ENCODE measurements around the gene LDLRAD4.
"Not testable (repeated sequence)": the region's sequence is repeated elsewhere in the genome, so short reads cannot be mapped to it uniquely, and the experiment has no call there.

LDLRAD4 gene

DNA sequence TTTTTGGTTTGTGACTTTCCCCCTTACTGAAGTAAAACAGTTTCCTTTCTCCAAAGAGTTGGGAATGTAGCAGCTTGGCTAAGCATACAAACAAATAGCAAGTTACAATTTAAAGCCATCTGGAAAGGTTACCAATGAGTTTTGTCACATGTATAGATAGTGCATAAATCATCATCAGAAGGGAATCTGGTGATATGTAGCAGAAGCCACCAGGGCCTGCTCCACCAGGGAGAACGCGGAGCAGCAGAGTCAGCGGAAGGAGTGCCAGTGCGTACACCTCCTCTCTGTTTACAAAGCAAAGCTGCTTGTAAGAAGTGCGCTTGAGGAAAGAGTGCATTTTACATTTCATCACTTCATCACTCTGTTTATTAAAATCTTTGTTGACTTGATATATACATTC lies 267.7 kb downstream of the LDLRAD4 start:
- no peak for DNase-seq (ENCODE audit: low spot score)

DNA sequence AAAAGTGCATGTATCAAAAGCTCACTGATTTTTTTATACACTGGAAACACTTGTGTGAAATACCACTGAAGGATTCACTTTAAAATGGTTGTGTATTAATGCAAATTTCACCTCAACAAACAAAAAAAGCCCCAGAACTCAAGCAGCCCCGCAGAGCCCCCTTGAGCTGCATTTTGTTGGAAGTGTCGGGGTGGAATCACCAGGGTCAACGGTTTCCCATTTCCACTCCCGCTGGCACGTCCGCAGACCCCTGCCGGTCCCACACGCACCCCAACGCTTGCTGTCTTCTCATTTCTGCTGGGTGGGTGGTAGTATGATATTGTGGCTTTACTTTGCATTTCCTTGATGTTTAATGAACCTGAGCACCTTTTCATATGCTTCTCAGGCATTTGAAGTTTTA lies 268.1 kb downstream of the LDLRAD4 start:
- DNase-seq (ENCODE audit: low spot score): no peak

DNA sequence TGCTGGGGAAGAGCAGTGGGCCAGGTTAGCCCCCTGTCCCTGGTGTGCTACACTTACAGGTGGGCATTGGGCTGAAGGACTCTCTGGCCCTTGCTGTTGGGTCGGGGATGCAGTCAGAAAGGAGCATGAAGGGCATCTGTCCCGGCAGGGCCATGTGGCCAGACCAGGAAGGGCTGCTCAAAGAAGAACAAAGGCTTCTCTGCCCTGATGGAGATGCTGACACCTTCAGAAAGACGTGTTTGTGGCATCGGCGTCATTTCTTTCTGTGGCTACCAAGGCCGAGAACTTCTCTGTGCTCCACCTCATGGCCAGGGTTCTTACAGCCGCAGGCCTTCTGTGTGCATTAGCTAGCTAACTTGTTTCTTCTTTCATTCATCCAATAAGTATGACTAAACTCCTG lies 268.7 kb downstream of the LDLRAD4 start:
- DNase-seq (ENCODE audit: low spot score): no peak

DNA sequence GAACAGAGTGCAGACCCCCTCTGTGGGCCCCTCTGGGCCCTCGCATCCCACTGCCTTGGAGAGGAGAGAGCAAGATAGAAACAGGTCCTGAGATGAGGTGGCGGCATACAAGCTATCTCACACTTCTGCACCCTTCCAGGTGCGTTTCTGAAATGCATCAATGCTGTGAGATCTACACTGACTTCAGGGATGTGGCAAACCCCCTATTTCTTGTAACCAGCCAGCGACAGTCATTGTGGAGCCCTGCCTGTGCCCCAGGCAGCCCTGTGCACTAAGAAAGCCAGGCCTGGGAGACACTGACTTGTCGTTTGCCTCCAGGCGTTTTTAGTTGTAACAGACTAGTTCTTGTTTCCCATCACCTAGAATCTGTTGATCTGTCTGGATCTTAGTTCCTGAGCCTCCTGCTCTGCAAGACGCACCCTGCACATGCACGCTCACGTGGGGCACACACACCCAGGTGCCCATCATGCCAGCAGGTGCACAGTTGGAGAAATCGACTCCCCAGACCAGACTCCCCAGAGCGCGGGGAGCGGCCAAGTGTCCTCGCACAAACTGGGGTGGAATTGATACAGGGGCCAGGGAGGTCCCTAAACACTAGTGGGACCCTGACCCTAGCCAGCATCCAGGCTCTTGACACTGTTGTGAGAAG lies 269.8 kb downstream of the LDLRAD4 start:
- DNase-seq (ENCODE audit: low spot score): no peak

DNA sequence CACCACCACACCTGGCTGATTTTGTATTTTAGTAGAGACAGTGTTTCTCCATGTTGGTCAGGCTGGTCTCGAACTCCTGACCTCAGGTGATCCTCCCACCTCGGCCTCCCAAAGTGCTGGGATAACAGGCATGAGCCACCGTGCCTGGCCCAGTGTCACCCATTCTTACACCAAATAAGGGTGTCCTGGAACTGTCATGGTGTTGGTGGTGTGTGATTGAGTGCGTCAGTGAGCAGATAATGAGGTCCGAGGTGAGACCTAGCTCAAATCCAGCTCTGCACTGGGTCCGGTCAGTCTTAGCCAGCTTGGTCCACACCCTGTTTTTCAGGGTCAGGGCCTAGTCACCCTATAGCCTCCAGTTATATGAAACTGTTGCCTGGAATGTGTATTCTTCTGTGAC lies 270.7 kb downstream of the LDLRAD4 start:
- not testable (repeated sequence) for DNase-seq (ENCODE audit: low spot score)

DNA sequence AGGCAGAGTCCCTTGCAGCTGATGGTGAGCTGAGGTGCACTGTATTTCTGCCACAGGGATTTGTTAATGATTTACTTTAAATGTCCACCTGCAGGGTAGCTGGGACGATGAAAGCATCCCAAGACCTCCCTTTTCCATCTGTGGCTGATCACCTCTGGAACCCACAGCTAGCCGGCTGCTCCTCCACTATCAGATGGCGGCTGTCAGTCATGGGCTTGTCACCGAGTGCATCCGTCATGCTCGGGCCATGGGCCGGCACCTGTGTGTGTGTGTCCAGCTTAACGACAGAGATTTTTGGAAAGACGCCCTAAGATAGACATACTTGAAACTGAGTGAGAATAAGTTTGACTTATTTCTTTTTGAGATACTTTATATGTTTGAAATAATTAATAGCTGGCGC lies 272.6 kb downstream of the LDLRAD4 start:
- no peak for DNase-seq (ENCODE audit: low spot score)

DNA sequence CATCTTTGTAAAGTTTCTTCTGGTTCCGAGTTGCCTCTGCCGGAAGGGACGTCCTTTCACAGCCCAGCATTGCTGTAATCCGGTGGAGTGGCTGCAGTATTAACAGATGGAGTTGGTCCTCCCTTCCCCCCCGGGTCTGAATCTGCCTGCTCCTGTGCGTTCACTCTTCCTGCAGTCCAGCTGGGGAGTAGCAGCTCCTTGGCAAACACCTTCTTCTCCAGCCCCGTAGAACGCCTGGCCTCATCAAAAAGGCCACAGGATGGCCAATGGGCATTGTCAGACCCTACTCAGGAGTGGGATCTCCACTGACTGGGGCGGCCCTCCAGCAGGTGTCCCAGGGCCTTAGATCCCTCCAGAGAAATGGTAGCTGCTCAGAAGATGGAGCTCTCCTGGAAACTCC lies 273.8 kb downstream of the LDLRAD4 start:
- no peak for DNase-seq (ENCODE audit: low spot score)

DNA sequence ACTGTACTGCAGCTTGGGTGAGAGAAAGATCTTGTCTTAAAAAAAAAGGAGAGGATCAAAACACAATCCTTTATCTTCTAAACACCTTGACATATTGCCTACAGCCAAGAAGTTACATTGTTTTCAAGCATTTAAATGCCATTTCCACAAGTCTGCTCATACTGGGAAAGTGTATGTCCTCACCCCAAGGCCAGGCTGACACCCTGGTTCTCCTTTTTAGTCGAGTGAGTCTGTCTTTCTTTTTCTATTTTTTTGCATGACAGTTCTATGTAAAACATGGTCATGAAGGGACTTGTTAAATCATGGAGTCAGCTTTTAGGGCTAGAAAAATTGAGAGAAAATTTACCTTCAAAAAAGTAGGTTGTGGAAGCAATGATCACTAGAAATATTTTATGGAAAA lies 274.5 kb downstream of the LDLRAD4 start:
- DNase-seq (ENCODE audit: low spot score): no peak

DNA sequence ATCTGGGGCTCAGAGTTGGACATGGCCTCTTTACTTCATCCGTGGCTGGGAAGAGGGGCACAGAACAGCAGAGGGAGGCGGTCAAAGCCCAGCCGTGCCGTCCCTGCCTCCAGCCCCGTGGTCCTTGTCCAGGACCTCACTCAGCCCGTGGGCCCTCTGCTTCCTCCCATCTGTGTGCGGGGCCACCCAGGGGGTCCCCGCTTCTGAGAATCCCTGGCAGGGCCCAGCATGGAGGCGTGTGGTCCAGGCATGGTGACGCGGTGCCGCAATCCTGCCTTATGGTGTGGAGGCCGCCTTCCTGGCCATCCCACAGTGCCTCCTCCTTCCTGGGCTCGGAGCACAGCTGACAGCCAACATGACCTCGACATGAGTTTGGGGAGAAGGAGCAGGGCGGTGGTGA lies 275.2 kb downstream of the LDLRAD4 start:
- DNase-seq (ENCODE audit: low spot score): no peak

DNA sequence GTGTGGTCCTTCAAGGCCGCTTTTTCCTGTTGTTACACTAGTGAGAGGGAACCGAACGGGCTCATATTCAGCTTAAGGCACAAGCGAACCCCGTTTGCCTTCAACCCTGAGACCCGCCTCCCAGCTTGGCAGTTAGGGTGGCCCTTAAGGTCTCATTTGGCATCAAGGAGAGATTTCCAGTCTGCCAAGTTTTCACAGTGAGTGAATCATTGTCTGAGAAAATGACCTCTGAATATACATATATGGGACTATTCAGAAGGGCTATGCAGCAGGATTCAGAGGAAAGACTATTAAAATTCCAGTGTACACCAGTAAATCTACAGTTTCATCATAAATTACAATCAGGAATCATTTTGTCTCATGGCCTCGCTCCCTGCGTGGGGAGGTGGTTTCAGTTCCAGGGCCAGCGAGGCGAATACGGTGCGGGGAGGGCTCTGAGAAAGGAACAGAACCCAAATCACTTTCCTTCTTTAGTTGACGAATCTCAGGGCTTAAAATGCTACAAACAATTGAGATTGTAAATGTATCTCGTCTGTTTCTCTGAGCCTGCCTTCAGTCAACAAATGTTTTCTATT lies 276.4 kb downstream of the LDLRAD4 start:
- DNase-seq (ENCODE audit: low spot score): no peak

DNA sequence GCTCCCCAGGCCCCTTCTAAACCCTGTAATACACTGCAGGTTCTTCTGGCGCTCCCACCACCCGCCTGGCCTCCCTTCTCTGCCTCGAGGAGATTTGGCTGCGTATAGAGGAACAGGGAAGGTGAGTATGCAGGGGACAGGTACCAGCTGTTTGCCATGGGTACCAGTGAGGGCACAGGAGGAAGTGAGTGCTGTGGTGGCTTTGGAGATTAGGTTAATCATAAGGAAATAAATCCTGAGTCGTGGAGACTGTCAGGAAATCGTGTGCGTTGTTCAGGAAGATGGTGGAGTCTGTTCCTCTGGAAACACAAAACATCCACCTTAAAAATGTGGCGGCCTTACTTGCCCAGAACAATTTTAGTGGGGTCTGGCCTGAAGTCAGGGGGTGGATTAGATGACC lies 277.4 kb downstream of the LDLRAD4 start:
- no peak for DNase-seq (ENCODE audit: low spot score)

DNA sequence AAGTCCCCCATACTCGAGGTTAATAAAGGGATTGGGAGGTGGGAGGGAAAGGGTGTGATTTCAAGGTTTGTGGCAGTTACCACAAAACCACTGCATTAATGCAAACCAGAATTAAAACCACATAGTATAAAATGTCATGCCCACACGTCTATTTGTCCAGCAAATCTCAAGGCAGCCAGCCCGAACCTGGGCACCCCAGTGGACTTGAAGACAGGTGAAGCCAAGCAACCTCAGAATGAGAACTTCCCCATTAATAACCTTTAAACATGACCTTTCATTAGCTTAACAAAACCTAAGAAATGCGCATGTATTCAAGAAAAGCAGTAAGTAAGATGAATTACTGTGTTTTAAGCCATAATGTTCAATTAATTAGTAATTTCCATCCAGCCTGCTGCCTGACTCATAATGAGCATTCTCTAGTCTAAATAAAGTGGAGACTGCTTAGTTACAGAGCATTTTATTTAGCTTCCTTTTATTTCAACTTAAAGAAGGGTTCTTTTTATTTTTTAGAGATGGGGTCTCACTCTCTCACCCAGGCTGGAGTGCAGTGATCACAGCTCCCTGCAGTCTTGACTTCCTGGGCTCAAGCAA lies 278.2 kb downstream of the LDLRAD4 start:
- no peak for DNase-seq (ENCODE audit: low spot score)

DNA sequence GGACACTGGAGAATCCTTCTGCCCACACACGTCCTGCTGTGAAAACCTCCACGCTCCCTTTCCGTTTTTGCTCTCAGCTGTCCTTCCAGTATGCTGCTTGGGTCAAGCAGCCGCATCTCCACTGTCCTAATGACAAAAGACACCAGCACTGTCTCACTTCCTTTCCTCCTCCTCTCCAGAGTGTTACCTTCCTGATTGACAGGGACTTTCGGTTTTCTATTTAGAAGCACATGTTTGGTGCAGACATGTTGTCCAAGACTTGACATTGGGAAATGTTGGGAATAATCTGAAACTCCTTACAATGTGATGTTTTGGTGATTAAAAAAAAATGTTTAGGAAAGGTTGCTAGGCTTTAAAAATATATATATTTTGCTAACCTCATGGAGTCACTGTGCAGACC lies 281.2 kb downstream of the LDLRAD4 start:
- no peak for DNase-seq (ENCODE audit: low spot score)

DNA sequence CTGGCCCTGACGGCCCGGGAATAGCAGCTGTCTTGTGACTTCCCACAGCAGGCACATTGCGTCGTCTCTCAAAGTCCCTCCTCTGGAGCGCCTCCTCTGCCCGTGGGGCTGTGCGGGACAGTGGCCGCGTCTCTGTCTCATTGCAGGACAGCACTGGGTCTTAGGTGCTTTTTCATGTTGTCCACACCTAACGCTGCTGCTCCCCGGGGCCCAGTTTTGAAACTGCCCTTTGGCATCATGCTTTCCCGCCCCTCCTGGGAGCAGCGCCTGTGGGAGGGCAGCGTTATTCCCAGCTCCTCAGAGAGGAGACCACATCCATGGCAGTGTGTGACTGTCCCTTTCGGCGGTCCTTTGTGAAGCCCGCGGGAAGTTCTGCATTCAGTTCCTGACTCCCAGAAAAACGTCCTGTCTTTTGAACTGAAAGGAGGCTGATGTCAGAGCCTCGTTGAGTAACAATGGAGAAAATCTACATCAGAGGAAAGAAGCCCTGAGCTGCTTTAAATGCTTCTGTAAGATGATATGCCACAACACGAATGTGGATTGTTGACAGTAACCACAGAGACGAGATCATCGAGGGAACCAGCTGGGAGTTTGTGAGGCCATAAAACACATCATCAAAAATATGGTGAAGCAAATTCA lies 281.8 kb downstream of the LDLRAD4 start:
- peak; percentile 42 for DNase-seq (ENCODE audit: low spot score)

DNA sequence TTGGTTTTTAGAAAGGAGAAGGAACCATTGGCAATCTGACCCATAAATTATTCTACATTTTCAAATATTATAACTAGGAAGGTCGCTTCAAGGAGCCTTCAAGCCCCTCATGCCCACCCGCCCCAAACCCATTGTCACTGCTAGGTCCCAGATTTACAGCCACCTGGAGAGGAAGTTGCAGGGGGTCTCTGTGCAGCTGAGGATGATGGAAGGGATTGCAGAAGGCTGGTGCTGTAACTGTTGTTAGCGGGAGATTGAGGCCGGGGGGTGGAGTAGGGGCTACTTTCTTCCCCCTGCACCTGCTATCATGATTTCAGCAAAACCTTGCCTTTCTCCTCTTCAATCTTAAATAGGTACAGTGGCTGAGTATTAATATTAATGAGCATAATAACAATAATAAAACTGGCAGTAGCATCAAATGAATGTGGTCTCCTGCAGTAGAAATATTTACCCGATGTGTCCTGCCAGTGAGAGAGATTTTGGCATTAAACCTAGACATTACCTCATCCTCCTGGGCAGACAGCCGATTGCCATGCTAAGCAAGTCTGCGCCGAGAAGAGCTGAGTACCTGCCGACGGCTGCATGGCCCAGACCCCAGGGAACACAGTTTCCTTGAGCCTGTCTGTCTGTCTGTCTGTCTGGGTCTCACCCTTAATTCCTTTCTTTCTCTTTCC lies 282.4 kb downstream of the LDLRAD4 start:
- DNase-seq (ENCODE audit: low spot score): peak; percentile 72

DNA sequence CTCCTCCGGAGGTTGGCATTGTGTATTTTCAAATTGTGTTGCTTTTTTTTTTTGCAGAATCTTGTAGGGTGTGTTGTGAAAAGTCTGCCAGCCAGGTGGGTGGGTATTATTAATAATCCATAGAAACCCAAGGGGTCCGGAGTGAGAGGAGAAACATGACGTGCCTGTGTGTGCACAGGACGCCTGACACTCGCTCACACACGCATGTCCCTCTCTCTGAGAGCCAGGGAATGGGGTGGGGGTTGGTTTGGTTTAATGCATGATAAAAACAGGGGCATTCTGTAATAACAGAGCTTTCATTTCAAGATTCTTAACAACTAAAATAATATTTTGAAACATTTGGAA lies 283.0 kb downstream of the LDLRAD4 start:
- no peak for DNase-seq (ENCODE audit: low spot score)

DNA sequence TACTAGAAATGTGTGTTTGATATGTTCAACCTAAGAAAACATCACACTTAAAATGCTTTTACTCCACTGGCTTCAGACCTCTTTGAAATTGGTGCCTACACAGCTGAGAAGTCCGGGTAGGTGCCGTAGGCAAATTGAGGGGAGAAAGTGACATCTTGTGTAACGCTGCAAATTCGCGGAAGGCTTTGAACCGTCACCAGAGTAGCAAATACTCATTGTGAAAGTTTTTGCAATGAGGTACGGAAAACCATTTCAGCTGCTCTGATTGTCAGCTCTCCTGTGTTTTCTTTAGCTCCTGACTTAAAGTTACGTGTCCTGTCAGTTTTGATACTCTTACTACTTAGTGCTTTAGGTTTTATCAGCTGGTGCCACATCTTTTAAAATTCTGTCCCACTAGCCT lies 283.3 kb downstream of the LDLRAD4 start:
- no peak for DNase-seq (ENCODE audit: low spot score)

DNA sequence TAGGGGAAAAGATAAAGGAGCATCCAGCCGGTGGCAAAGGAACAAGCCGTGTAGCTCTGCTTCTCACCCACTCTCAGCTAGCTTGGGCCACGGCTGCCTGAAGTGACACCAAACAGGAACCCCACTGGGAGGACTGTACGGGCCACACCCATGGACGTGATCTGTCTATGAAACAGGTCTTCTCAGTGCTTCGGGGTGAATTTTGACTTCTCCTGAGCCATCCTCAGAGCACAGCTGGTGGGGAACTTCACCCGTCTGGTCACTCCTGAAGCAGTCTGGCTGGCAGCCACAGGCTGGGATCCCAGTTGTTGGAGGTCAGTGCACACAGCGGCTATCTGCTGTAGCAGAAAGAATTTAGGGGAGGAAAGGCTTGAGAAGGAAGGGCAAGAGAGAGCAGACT lies 284.0 kb downstream of the LDLRAD4 start:
- DNase-seq (ENCODE audit: low spot score): no peak

DNA sequence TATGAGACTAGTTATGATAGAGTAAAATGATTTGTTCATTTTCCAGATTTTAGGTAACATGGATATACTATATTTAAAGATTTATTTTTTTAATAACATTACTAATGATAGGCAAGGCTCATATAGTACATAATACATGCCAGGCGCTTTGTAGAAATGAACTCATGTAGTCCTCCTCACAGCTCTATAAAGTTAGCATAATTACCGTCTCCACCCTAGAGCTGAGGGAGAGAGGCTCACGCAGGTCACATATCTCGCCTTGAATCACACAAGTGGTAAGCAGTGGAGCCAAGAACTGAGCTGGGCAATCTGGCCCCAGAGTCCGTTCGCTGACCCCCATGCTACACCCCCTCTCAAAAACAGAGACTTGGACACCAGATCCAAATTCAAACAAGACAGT lies 285.3 kb downstream of the LDLRAD4 start:
- no peak for DNase-seq (ENCODE audit: low spot score)

DNA sequence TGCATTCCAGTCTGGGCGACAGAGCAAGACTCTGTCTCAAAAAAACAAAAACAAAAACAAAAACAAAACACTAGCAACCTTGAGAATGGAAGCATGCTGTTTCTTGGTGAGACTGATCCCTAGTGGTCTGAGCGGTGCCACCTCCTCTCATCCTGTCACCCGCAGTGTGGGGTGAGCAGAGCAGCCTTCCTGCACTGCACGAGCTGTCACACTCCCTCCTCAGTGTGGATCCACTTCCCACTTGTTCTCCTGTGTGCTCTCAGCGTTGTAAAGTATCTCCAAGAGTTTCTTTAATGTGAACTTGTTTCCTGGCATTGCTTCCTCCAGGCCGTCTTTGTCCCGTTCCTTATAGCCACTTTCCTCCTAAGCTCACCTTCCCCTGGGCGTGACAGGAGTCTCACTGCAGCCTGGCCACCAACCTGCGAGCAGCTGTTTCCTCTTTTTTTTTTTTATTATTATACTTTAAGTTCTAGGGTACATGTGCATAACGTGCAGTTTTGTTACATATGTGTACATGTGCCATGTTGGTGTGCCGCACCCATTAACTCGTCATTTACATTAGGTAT lies 287.3 kb downstream of the LDLRAD4 start:
- no peak for DNase-seq (ENCODE audit: low spot score)

DNA sequence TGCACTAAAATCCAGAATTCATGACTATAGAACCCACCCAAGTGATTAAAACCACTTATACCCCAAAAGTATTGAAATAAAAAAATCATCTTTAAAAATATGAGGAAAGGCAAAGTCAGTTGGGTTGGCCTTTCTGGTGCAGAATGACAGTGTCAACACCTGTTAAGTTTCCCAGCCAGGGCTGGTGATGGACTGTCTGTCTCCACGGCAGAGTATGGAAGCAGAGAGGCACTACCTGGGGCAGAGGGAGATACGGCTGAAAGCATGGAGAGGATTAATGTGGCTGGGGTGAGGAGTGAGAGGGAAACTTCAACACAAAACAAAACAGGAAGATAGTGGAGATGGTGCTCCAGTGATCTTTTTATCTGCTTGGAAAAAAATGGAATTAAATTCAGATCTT lies 292.0 kb downstream of the LDLRAD4 start:
- DNase-seq (ENCODE audit: low spot score): no peak

DNA sequence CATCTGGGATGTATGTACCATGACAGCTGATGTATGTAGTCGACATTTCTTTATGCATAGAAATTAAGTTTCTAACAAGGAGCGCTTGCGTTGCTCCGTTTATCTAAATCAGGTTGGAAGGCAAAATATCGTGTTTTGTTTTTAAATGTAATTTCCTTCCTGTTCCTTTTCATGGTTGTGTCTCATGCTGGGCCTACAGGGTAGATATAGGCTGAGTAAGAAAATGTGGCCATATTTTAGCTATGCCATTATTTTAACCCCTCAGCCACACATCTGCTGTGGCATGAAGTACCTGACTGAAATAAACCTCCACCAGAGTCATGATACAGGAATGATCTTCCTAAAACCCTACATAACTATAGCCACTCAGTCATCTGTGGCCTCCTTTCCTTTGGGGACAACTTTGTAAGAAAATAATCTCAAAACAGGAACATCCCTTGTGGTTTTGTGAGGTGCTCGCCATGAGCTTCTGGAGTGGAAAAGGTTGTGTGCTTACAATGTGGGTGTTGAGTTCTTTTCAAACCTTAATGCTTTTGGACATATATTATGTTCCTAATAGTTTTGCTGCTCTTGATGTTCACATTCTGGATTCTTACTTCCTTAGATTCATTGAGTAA lies 293.5 kb downstream of the LDLRAD4 start:
- no peak for DNase-seq (ENCODE audit: low spot score)

Measured in globus pallidus (tissue), 1 donor.